ENCODE data around the gene CHD8. TPM values are rescaled to one million over a fixed set of nuclear protein-coding genes. Genes with fewer than 3 reads are reported as not detected.
A peak's percentile ranks its signal among the peaks of the same experiment; 100 is the strongest.
"Not testable (repeated sequence)": the region's sequence is repeated elsewhere in the genome, so short reads cannot be mapped to it uniquely, and the experiment has no call there.

Gene CHD8
- total RNA-seq, 3 donors from 2014 or later: 53.8 to 81.4 (median 72.4) TPM

DNA sequence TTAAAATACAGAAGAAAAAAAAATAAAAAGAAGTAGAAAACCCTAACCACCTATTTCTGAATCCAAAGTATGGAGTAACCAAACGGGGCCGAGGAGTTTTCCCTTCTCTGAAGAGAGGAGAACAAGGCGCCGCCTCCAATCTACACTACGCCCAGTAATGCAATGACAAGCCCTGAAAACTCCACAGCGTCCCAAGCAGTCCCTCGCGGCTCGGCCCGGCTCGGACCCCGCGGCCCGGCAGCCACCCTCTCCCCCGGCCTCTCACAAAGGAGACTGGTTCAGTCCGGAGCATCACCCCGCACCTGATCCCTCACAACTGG is 371 bp downstream of the CHD8 start:
- intact Hi-C loops (cut with DNase I; ENCODE audit: low total_unique reads): loop anchor here (10.0 kb wide), 1 partner anchor 1121 kb away; the partner anchor contains the start of gene CCNB1IP1
- H3K4me3 ChIP-seq: peak overlapping the region; percentile 71 to 87 (median 72)
- H3K27ac ChIP-seq: peak overlapping the region; percentile 93 to 98
- H3K36me3 ChIP-seq: peaks cover 5% of the 10 kb centered on the region
- H3K27me3 ChIP-seq: no peaks in the 10 kb centered on the region
- no peaks in the 10 kb centered on the region for H3K9me3 ChIP-seq
- H3K4me1 ChIP-seq: peaks cover 0 to 8% of the 10 kb centered on the region in 2 donors
- TF ChIP-seq POLR2AphosphoS5 (IDR thresholded peaks at IDR 0.05): no peak
- no peak for TF ChIP-seq POLR2A (IDR thresholded peaks at IDR 0.05)
- TF ChIP-seq, protein P1, sequence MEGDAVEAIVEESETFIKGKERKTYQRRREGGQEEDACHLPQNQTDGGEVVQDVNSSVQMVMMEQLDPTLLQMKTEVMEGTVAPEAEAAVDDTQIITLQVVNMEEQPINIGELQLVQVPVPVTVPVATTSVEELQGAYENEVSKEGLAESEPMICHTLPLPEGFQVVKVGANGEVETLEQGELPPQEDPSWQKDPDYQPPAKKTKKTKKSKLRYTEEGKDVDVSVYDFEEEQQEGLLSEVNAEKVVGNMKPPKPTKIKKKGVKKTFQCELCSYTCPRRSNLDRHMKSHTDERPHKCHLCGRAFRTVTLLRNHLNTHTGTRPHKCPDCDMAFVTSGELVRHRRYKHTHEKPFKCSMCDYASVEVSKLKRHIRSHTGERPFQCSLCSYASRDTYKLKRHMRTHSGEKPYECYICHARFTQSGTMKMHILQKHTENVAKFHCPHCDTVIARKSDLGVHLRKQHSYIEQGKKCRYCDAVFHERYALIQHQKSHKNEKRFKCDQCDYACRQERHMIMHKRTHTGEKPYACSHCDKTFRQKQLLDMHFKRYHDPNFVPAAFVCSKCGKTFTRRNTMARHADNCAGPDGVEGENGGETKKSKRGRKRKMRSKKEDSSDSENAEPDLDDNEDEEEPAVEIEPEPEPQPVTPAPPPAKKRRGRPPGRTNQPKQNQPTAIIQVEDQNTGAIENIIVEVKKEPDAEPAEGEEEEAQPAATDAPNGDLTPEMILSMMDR (IDR thresholded peaks at IDR 0.05): no peak
- peak in 1 of 2 donors; percentile 58 for DNase-seq (ENCODE audit: low spot score in 2 of 2)

DNA sequence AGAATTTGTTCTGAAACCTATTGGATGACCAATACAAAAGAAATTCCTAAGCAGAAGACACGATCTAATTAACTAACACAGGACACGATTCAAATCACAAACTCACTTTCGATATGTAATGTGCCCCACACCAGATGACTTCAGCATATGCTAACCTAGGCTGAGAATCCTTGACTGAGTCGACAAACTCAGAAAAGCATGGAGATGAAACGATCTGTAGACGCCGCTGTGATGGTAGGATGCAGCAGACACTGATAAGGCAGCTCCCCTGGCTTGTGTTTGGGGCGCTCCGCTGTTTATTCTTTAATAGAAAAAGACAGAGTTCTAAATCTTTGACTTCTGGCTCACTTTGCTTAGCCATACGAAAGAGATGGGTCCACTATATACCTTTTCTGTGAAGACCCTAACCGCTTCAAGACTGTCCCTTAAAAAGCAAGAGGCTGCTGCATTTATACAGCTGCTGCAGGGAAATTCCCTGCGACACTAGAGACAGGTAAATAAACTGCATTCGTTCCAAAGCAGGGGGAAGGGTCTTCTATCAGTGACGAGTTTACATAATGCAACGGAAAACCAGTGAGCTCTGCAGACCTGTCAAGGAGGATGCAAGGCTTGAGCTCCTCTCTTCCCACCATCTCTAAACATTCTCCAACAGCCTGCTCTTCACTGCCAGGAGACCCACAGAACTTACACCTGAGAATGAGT is 929 bp downstream of the CHD8 start:
- H3K36me3 ChIP-seq: peaks cover 4% of the 10 kb centered on the region
- peak overlapping the region; percentile 71 to 87 (median 72) for H3K4me3 ChIP-seq
- H3K4me1 ChIP-seq: peaks cover 0 to 8% of the 10 kb centered on the region in 2 donors
- intact Hi-C loops (cut with DNase I; ENCODE audit: low total_unique reads): loop anchor here (10.0 kb wide), 1 partner anchor 1120 kb away; the partner anchor contains the start of gene CCNB1IP1
- H3K27ac ChIP-seq: peak overlapping the region; percentile 6 to 98
- TF ChIP-seq, protein P1 (IDR thresholded peaks at IDR 0.05): no peak
- no peak for TF ChIP-seq POLR2AphosphoS5 (IDR thresholded peaks at IDR 0.05)
- no peak for TF ChIP-seq POLR2A (IDR thresholded peaks at IDR 0.05)
- no peaks in the 10 kb centered on the region for H3K9me3 ChIP-seq
- no peaks in the 10 kb centered on the region for H3K27me3 ChIP-seq
- DNase-seq (ENCODE audit: low spot score in 2 of 2): no peak

DNA sequence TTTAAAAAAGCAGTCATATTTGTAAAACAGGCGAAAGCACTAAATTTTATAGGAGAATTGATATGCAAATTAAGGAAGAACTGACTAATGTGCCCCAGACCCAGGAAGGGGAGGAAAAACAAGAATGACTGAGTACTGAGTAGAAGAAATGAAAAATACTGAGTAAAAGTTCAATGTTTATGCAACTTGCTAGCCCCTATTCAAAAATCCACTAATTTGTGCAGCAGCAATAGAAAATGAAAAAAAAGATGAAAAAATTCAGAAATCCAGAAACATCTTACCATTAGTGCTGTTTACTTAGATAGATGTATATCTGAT is 6.1 kb downstream of the CHD8 start:
- TF ChIP-seq, protein P1 (IDR thresholded peaks at IDR 0.05): no peak
- TF ChIP-seq POLR2A (IDR thresholded peaks at IDR 0.05) (no peak), POLR2AphosphoS5 (IDR thresholded peaks at IDR 0.05) (no peak)
- H3K27me3 ChIP-seq: no peaks in the 10 kb centered on the region
- intact Hi-C loops (cut with DNase I; ENCODE audit: low total_unique reads): loop anchor here (10.0 kb wide), 1 partner anchor 1115 kb away; the partner anchor contains the start of gene CCNB1IP1
- peaks cover 0 to 5% of the 10 kb centered on the region in 2 donors for H3K4me1 ChIP-seq
- no peak overlapping the region for H3K27ac ChIP-seq
- H3K36me3 ChIP-seq: no peaks in the 10 kb centered on the region
- no peak overlapping the region for H3K4me3 ChIP-seq
- no peaks in the 10 kb centered on the region for H3K9me3 ChIP-seq
- DNase-seq (ENCODE audit: low spot score in 2 of 2): no peak

DNA sequence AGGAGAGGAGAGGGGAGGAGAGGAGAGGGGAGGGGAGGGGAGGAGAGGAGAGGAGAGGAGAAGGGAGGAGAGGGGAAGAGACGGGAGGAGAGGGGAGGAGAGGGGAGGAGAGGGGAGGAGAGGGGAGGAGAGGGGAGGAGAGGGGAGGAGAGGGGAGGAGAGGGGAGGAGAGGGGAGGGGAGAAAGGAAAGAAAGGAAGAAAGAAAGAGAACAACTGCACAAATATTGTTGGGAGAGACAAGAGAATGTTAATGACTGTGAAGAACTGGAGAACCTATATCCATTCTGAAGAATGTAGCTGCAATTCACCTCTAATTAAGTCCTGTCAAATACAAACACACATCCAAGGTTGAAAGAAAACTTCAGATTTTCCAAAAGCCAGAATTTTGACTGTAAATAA is 13.3 kb downstream of the CHD8 start:
- H3K4me1 ChIP-seq; DNase-seq (ENCODE audit: low spot score in 2 of 2); intact Hi-C loops (cut with DNase I; ENCODE audit: low total_unique reads); H3K4me3 ChIP-seq; H3K9me3 ChIP-seq; H3K36me3 ChIP-seq; H3K27me3 ChIP-seq; H3K27ac ChIP-seq: not testable (repeated sequence)

DNA sequence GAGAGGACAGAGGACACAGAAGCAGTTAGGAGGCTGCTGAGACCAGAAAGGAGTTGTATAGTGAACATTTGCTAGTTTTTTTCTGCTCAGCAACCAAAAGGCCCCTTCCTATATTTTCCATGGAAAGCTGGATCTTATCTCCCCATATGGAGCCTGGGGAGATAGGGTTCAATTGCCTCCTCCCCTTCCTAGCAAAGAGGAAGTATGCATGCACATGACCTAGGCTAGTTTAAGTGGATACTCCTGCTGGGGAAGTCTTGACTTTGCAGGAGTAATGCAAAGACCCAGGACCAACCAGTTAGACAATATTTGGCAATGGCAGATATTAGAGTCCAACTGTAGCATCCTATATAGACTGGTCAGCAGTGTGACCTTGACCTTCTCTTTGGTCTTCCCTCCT is 15.1 kb downstream of the CHD8 start:
- no peak for DNase-seq (ENCODE audit: low spot score in 2 of 2)
- Histone ChIP-seq H3K27ac (no peak overlapping the region), H3K27me3 (no peaks in the 10 kb centered on the region), H3K36me3 (no peaks in the 10 kb centered on the region), H3K4me3 (no peak overlapping the region), H3K4me1 (peaks cover 0 to 2% of the 10 kb centered on the region in 2 donors), H3K9me3 (no peaks in the 10 kb centered on the region)
- TF ChIP-seq POLR2A (IDR thresholded peaks at IDR 0.05) (no peak), POLR2AphosphoS5 (IDR thresholded peaks at IDR 0.05) (no peak)
- TF ChIP-seq, protein P1 (IDR thresholded peaks at IDR 0.05): no peak
- intact Hi-C loops (cut with DNase I; ENCODE audit: low total_unique reads): no loop called here

Data from breast epithelium (tissue), 4 donors.